GM18873 (cell line): ENCODE data around the gene URM1.
"Not testable (repeated sequence)": the region's sequence is repeated elsewhere in the genome, so short reads cannot be mapped to it uniquely, and the experiment has no call there.

Experiments
- ATAC-seq: cut with Tn5 transposase; IDR thresholded peaks from one replicate; pipeline ENCODE4 v1.9.1; 2021; ENCODE audit warnings: mild to moderate bottlenecking, moderate library complexity, moderate number of reproducible peaks; ENCODE audit not compliant: unreplicated experiment, low FRiP score

URM1 gene

GRCh38 chr9:128422022-128422782 lies 51.0 kb downstream of the URM1 start:
- ATAC-seq: not testable (repeated sequence)

- no peak for ATAC-seq
Observed at GRCh38 chr9:128422783-128423150, 51.6 kb downstream of the URM1 start.

DNA sequence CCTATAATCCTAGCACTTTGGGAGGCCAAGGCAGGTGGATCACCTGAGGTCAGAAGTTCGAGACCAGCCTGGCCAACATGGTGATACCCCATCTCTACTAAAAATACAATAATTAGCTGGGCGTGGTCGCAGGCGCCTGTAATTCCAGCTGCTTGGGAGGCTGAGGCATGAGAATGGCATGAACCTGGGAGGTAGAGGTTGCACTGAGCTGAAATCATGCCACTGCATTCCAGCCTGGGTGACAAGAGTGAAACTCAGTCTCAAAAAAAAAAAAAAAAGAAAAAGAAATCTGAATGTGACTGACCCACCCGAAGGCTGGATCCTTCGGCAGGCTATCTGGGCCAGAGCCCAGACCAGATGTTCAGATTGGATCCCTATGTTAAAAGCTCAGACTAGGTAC lies 52.2 kb downstream of the URM1 start:
- not testable (repeated sequence) for ATAC-seq

GRCh38 chr9:128424268-128424780 lies 53.1 kb downstream of the URM1 start:
- ATAC-seq: no peak

DNA sequence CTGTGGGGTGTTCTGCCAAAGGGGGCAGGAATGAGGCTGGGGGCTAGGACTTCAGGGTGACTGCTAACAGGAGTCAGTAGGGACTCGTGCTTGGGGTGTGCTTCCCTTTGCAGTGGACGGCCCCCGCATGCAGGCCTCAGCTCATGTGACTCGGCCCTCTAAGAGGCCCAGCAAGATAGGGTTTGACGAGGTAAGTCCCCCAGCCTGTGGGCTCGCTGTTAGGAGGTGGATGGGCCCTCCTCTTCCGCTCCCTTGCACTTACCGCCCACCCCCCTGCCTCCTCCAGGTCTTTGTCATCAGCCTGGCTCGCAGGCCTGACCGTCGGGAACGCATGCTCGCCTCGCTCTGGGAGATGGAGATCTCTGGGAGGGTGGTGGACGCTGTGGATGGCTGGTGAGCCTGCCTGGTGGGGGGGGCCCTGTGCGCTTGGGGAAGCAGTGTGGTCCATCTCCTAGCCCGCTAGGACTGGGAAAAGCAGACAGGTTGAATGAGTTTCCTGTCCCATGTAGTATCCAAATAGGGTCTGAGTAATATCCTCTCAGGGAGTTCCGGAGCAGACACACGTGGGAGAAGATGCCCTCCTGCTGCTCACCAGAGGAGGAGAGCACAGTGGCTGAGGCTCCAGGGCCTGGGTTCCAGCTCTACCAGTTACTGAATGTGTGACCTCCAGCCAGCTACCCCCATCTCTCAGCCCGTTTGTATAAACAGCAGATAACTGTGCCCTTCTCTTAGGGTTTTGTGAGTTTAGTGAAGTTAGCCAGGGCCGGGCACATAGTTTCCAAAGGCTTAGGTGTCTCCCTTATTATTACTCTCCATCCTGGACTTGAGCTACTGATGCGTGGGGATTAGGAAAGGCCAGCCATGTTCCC lies 57.7 kb downstream of the URM1 start:
- no peak for ATAC-seq

DNA sequence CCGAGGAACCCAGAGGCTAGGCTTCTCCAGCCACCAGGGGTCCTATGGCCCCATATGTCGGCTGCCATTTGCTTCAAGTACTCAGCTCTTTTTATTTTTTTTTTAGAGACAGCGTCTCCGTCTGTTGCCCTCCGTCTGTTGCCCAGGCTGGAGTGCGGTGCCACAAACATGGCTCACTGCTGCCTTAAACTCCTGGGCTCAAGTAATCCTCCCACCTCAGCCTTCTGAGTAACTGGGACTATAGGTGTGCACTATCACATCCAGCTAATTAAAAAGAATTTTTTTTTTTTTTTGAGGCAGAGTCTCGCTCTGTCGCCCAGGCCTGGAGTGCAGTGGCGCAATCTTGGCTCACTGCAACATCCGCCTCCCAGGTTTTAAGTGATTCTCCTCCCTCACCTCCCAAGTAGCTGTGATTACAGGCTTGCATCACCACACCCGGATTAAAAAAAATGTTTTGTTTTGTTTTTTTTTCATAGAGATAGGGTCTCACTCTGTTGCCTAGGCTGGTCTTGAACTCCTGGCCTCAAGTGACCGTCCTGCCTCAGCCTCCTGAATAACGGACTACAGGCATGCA lies 58.4 kb downstream of the URM1 start:
- no peak for ATAC-seq

GRCh38 chr9:128431207-128431606 lies 60.0 kb downstream of the URM1 start:
- no peak for ATAC-seq

DNA sequence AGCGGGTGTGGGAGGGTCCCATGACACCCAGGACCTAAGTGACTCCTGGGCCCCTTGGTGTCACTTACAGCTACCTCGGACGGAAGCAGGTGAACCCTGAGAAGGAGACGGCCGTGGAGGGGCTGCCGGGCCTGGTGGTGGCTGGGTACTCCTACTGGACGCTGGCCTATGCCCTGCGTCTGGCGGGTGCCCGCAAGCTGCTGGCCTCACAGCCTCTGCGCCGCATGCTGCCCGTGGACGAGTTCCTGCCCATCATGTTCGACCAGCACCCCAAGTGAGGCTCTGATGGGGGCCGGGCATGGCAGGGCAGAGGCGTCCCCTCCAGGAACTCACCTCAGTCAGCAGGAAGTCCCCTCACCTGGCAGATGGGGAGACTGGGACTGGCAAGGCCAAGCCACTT lies 63.2 kb downstream of the URM1 start:
- no peak for ATAC-seq

GRCh38 chr9:128435611-128436010 lies 64.4 kb downstream of the URM1 start:
- no peak for ATAC-seq

- no peak for ATAC-seq
Observed at GRCh38 chr9:128438343-128439109, 67.4 kb downstream of the URM1 start.

DNA sequence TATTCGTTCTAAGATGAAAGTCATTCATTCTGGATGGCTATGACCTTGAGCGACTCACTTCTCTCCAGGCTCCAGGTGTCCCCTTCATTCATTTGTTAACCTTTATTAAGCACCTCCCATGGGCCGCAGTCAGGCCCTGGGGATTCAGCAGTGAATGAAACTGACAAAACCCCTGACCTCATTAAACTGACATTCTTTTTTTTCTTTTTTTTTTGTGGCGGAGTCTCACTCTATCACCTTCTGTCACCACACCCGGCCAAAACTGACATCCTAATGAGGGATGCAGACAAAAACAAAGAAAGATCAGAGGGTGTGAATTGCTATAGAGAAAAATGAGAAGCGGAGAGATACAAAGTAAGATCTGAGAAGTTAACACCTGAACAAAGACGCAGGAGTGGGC lies 68.1 kb downstream of the URM1 start:
- no peak for ATAC-seq
